K562 (cell line): ENCODE data around the gene RARRES2. TPM values are rescaled to one million over a fixed set of nuclear protein-coding genes. Genes with fewer than 3 reads are reported as not detected.

ENCODE experiments used
- ATAC-seq: fragments of 200-7000 bp; cut with Tn5 transposase; 3 replicates; pipeline ENCODE4 v1.9.1; 2020; ENCODE audit warnings: moderate library complexity
- BruUV-seq: library from RNA; stranded (reverse); fragments of 400-500 nt; replicated peaks from 2 replicates; lab custom pipeline; 2021; lab: Mats Ljungman, UMichigan
- CTCF ChIA-PET: fragments of 300-600 bp; formaldehyde crosslinking; extraction: SDS; loops from one replicate; lab custom pipeline; 2021; ENCODE audit warnings: low intra/inter-chr PET ratio; lab: Yijun Ruan, JAX
- POLR2A ChIA-PET: fragments of 300-600, 350-650 bp; sonication (Branson Sonifier 250); formaldehyde crosslinking; extraction: SDS; loops from one replicate; lab custom pipeline; 2021; ENCODE audit warnings: antibody characterized with exemption, inconsistent platforms; lab: Yijun Ruan, JAX
- DNase-seq, 4 experiments: peaks; one replicate each; pipeline versions ENCODE4 v3.0.0 to v3.0.0-alpha.2; 2011 to 2018; ENCODE audit warnings: low spot score in 3 of 4, mixed read lengths in 3 of 4; ENCODE audit errors: extremely low read depth in 1 of 4
- FAIRE-seq: peaks from 2 replicates; lab custom pipeline; 2011; peaks lifted over from hg19 to GRCh38; lab: Jason Lieb, UNC
- H2AFZ ChIP-seq: 2 replicates; pipeline ENCODE4 v1.6.0; 2011; ENCODE audit warnings: low read depth, low read length, control low read depth, inconsistent platforms
- H3K27ac ChIP-seq: fragments of 200-600 bp; 3 replicates; pipeline ENCODE4 v1.8.0; 2011; ENCODE audit warnings: low read depth, mild to moderate bottlenecking, control low read depth, inconsistent platforms, low read length, moderate library complexity, mixed read lengths; ENCODE audit errors: extremely low read depth
- H3K27me3 ChIP-seq, 2 experiments: fragments of 300-600 bp in 1 of 2; 2 replicates in 1 of 2; 3 replicates in 1 of 2; pipeline versions ENCODE4 v1.6.0 to v1.8.0; 2011; ENCODE audit warnings: inconsistent platforms in 2 of 2, low read length in 2 of 2, mild to moderate bottlenecking in 1 of 2, mixed read lengths in 1 of 2, moderate library complexity in 1 of 2; ENCODE audit not compliant: control insufficient read depth in 2 of 2, insufficient read depth in 2 of 2
- H3K36me3 ChIP-seq: fragments of 300-600 bp; 3 replicates; pipeline ENCODE4 v1.8.0; 2011; ENCODE audit warnings: mild to moderate bottlenecking, low read length, inconsistent platforms; ENCODE audit not compliant: control insufficient read depth, insufficient read depth
- H3K4me1 ChIP-seq, 2 experiments: fragments of 200-600 bp in 1 of 2; replicated peaks in 1 of 2; 2 replicates in 1 of 2; 3 replicates in 1 of 2; pipeline versions ENCODE4 v1.5.1 to v1.8.0; 2011; ENCODE audit warnings: inconsistent platforms in 2 of 2, low read length in 2 of 2, mild to moderate bottlenecking in 1 of 2, mixed read lengths in 1 of 2, moderate library complexity in 1 of 2; ENCODE audit not compliant: control insufficient read depth in 2 of 2, insufficient read depth in 2 of 2
- H3K4me2 ChIP-seq: 2 replicates; pipeline ENCODE4 v1.6.1; 2011; ENCODE audit warnings: low read length, control low read depth, inconsistent platforms, mixed read lengths; ENCODE audit not compliant: insufficient read depth
- H3K4me3 ChIP-seq: fragments of 200-600 bp; sonication (generic), shearing (Covaris generic); 2 replicates; pipeline ENCODE4 v1.5.1; 2016; ENCODE audit warnings: control low read depth, inconsistent platforms
- H3K79me2 ChIP-seq: fragments of 200-600 bp; 3 replicates; pipeline ENCODE4 v1.8.0; 2011; ENCODE audit warnings: low read length, inconsistent platforms; ENCODE audit not compliant: control insufficient read depth, insufficient read depth
- H3K9ac ChIP-seq, 2 experiments: 2 replicates each; pipeline versions ENCODE4 v1.6.0 to v1.6.1; 2011; ENCODE audit warnings: low read depth in 2 of 2, low read length in 2 of 2, control low read depth in 1 of 2, inconsistent platforms in 1 of 2, mild to moderate bottlenecking in 1 of 2, mixed read lengths in 1 of 2; ENCODE audit not compliant: insufficient read depth in 1 of 2
- H3K9me1 ChIP-seq: one replicate; pipeline ENCODE4 v1.6.0; 2011; ENCODE audit warnings: inconsistent platforms, mild to moderate bottlenecking, low read length, moderate library complexity; ENCODE audit not compliant: control insufficient read depth, insufficient read depth
- H3K9me3 ChIP-seq: replicated peaks from 2 replicates; pipeline ENCODE4 v1.5.1; 2011; ENCODE audit warnings: low read depth, low read length, inconsistent platforms; ENCODE audit not compliant: control insufficient read depth, insufficient read depth
- H4K20me1 ChIP-seq: replicated peaks from 2 replicates; pipeline ENCODE4 v1.6.1; 2011; ENCODE audit warnings: low read length, inconsistent platforms, mixed read lengths; ENCODE audit not compliant: control insufficient read depth, insufficient read depth
- CEBPG ChIP-seq, 3 experiments: fragments of 200-800 bp in 1 of 3; sonication (Bioruptor generic) in 1 of 3; sonication (generic) in 1 of 3; formaldehyde crosslinking in 1 of 3; IDR thresholded peaks in 2 of 3; conservative IDR thresholded peaks in 1 of 3; 2 replicates each; pipeline versions ENCODE4 v1.6.1 to v1.8.0; 2016 to 2022; ENCODE audit warnings: missing compliant biosample characterization in 2 of 3, missing genetic modification characterization in 2 of 3, mild to moderate bottlenecking in 1 of 3, missing genetic modification reagents in 1 of 3
- L3MBTL2 ChIP-seq: fragments of 450-650 bp; IDR thresholded peaks from 2 replicates; pipeline ENCODE4 v1.6.1; 2016; ENCODE audit warnings: mild to moderate bottlenecking, moderate library complexity
- XRCC4 ChIP-seq: IDR thresholded peaks from one replicate; pipeline ENCODE4 v1.6.1; 2011; ENCODE audit not compliant: insufficient read depth, insufficient read length; ENCODE audit errors: extremely low read depth
- ZFX ChIP-seq: sonication (generic); formaldehyde crosslinking; IDR thresholded peaks from 2 replicates; pipeline ENCODE4 v1.8.0; 2022; ENCODE audit warnings: mild to moderate bottlenecking, missing genetic modification reagents, moderate library complexity
- WGBS: fragments of 100-300 bp; shearing (Covaris generic); methylation state at CpG from one replicate; pipeline ENCODE4 v1.1.6; 2016; ENCODE audit warnings: low coverage, mixed read lengths; ENCODE audit not compliant: insufficient coverage; ENCODE audit errors: missing lambda C conversion rate; 5-methylcytosine and 5-hydroxymethylcytosine counted together
- in situ Hi-C: fragments of 300-500 bp; cut with MboI; formaldehyde crosslinking; loops from 4 replicates; pipeline ENCODE4 v1.15.0; 2018; ENCODE audit warnings: inconsistent platforms, mixed read lengths
- intact Hi-C: fragments of 100-400 bp; cut with micrococcal nuclease; formaldehyde crosslinking; loops from 2 replicates; pipeline ENCODE4 v1.14.2; 2022
- polyA plus RNA-seq, 8 experiments: library from polyadenylated mRNA; depleted of rRNA in 4 of 8; stranded (reverse) in 5 of 8; unstranded in 3 of 8; fragments of >200 nt; fragmentation: Nextera tagmentation in 2 of 8; fragmentation: Illumina TruSeq in 1 of 8; extraction: Ambion mirVana in 2 of 8; extraction: Trizol in 1 of 8; gene quantifications; 2 replicates each; pipeline versions ENCODE4 v1.2.1 to v1.2.3, GENCODE V29; 2011 to 2014; ENCODE audit warnings: inconsistent platforms in 1 of 8, missing spikeins in 1 of 8
- total RNA-seq, 7 experiments: library from RNA; depleted of rRNA in 6 of 7; stranded (reverse); fragments of >200 nt in 6 of 7; fragmentation: Illumina TruSeq in 2 of 7; extraction: Trizol in 2 of 7; gene quantifications; 2 replicates each; pipeline versions ENCODE4 v1.2.1 to v1.2.3, GENCODE V29; 2011 to 2021; ENCODE audit warnings: low replicate concordance in 1 of 7
- TF ChIP-seq, protein P1 (sequence below), 3 experiments: IDR thresholded peaks in 2 of 3; conservative IDR thresholded peaks in 1 of 3; 2 replicates each; pipeline ENCODE4 v1.5.1; 2011 to 2012; ENCODE audit warnings: low read length in 3 of 3, mild to moderate bottlenecking in 3 of 3, control low read depth in 2 of 3, improper control_type of control experiment in 1 of 3, inconsistent platforms in 1 of 3, low read depth in 1 of 3, mixed read lengths in 1 of 3, moderate library complexity in 1 of 3; ENCODE audit not compliant: insufficient read depth in 2 of 3
- TF ChIP-seq, protein P2 (sequence below): fragments of 250-450 bp; sonication (Bioruptor Pico); IDR thresholded peaks from 2 replicates; pipeline ENCODE4 v1.4.0; 2020; ENCODE audit warnings: mild to moderate bottlenecking, moderate library complexity

Gene RARRES2
- total and polyA plus RNA-seq, 9 of the 15 experiments (the other 6 are each of a cell fraction or from before 2014, with no cell fraction given): 0.11 to 1.7 (median 0.23) TPM; not detected in 6

DNA sequence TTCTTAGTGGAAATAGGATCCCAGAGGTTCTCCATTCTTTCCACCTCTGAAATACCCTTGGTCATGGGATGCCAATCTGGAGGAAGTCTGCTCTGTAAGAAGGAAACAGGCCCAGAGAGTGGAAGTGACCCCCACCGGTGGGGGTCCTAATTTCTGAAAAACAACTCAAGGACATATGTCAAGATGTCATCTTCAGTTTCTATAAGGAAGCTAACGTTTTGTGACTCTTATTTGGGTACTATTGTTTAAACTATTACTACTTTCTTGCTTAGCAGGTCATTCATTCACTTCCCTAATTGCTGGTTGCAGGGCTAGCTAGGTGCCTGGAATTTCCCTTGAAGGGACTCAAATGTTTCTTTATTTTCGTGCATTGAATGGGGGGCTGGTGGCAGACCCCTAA is 35.8 kb upstream of the RARRES2 start:
- POLR2A ChIA-PET: interaction anchor here (0.7 to 2.1 kb wide), 6 partner anchors 8 to 617 kb away, joined by 3 to 30 read pairs (median 5); partner anchors contain the start of gene REPIN1
- peaks cover 60% of the 10 kb centered on the region for H3K79me2 ChIP-seq
- H3K9me3 ChIP-seq: no peaks in the 10 kb centered on the region
- H3K27me3 ChIP-seq: no peaks in the 10 kb centered on the region
- peaks cover 44 to 57% of the 10 kb centered on the region in 2 experiments for H3K4me1 ChIP-seq
- peaks cover 8% of the 10 kb centered on the region for H4K20me1 ChIP-seq
- no peak for ATAC-seq
- H3K9me1 ChIP-seq: peaks cover 5% of the 10 kb centered on the region
- CTCF ChIA-PET: no interaction called here
- TF ChIP-seq, protein P1, sequence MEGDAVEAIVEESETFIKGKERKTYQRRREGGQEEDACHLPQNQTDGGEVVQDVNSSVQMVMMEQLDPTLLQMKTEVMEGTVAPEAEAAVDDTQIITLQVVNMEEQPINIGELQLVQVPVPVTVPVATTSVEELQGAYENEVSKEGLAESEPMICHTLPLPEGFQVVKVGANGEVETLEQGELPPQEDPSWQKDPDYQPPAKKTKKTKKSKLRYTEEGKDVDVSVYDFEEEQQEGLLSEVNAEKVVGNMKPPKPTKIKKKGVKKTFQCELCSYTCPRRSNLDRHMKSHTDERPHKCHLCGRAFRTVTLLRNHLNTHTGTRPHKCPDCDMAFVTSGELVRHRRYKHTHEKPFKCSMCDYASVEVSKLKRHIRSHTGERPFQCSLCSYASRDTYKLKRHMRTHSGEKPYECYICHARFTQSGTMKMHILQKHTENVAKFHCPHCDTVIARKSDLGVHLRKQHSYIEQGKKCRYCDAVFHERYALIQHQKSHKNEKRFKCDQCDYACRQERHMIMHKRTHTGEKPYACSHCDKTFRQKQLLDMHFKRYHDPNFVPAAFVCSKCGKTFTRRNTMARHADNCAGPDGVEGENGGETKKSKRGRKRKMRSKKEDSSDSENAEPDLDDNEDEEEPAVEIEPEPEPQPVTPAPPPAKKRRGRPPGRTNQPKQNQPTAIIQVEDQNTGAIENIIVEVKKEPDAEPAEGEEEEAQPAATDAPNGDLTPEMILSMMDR (IDR thresholded peaks at IDR 0.05 in 2 of 3, conservative IDR thresholded peaks at IDR 0.05 in 1 of 3; ENCODE audit: insufficient read depth in 2 of 3, low read depth in 1 of 3, low read length in 3 of 3): no peak
- 0 out of 2 replicates have a peak, but pooled peaks have one; percentile 33 for TF ChIP-seq ZFX (CRISPR knock-in tag)
- FAIRE-seq: no peak
- intact Hi-C loops: no loop called here
- H3K4me2 ChIP-seq: no peak overlapping the region
- in situ Hi-C loops: no loop called here
- no peak for DNase-seq
- no peak overlapping the region for H3K4me3 ChIP-seq
- no peak overlapping the region for H3K27ac ChIP-seq
- H2AFZ ChIP-seq: no peak overlapping the region
- peaks cover 33% of the 10 kb centered on the region; the same call in 2 of the 3 replicates for H3K36me3 ChIP-seq
- WGBS: 41% methylated on average over 3 of the region's 3 CpGs
- BruUV-seq: no TSS peak
- no peak overlapping the region for H3K9ac ChIP-seq

DNA sequence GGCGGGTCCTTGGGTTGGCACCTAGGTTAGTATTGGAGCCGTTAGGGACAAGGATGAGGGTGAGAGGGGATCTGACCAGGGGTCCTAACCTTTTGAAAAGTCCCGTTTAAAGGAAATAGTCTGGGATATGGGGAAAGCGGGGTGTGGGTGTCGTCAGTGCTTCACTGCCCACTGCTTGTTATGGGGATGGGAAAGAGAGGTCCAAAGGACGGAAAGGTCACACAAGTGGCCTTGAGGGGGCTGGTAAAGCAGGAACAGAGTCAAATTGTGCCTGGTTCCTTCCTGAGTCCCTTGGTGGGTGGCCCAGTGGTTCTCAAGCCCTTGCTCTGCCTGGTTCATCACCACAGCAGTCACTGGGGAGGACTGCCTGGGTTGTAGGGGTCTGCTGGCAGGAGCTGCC is 35.1 kb upstream of the RARRES2 start:
- in situ Hi-C loops (no loop called here), intact Hi-C loops (no loop called here)
- Histone ChIP-seq H3K9ac (peak overlapping the region in 1 of 2 experiments; percentile 10; a peak in 1 of 4 replicates), H4K20me1 (peaks cover 8% of the 10 kb centered on the region), H3K4me3 (no peak overlapping the region), H3K36me3 (peaks cover 40% of the 10 kb centered on the region; the same call in 2 of the 3 replicates), H3K9me1 (peaks cover 5% of the 10 kb centered on the region), H3K79me2 (peaks cover 57% of the 10 kb centered on the region), H2AFZ (no peak overlapping the region), H3K27me3 (no peaks in the 10 kb centered on the region), H3K4me2 (no peak overlapping the region), H3K9me3 (no peaks in the 10 kb centered on the region), H3K4me1 (peaks cover 44 to 57% of the 10 kb centered on the region in 2 experiments), H3K27ac (no peak overlapping the region)
- POLR2A ChIA-PET: interaction anchor here (0.7 to 2.1 kb wide), 2 partner anchors 7 to 31 kb away, joined by 3 to 30 read pairs; partner anchors contain the start of gene REPIN1
- DNase-seq: no peak
- BruUV-seq: no TSS peak
- WGBS: 74% methylated on average over 6 of the region's 6 CpGs
- CTCF ChIA-PET: no interaction called here
- FAIRE-seq: no peak
- no peak for ATAC-seq
- TF ChIP-seq, protein P2, sequence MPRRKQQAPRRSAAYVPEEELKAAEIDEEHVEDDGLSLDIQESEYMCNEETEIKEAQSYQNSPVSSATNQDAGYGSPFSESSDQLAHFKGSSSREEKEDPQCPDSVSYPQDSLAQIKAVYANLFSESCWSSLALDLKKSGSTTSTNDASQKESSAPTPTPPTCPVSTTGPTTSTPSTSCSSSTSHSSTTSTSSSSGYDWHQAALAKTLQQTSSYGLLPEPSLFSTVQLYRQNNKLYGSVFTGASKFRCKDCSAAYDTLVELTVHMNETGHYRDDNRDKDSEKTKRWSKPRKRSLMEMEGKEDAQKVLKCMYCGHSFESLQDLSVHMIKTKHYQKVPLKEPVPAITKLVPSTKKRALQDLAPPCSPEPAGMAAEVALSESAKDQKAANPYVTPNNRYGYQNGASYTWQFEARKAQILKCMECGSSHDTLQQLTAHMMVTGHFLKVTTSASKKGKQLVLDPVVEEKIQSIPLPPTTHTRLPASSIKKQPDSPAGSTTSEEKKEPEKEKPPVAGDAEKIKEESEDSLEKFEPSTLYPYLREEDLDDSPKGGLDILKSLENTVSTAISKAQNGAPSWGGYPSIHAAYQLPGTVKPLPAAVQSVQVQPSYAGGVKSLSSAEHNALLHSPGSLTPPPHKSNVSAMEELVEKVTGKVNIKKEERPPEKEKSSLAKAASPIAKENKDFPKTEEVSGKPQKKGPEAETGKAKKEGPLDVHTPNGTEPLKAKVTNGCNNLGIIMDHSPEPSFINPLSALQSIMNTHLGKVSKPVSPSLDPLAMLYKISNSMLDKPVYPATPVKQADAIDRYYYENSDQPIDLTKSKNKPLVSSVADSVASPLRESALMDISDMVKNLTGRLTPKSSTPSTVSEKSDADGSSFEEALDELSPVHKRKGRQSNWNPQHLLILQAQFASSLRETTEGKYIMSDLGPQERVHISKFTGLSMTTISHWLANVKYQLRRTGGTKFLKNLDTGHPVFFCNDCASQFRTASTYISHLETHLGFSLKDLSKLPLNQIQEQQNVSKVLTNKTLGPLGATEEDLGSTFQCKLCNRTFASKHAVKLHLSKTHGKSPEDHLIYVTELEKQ (CRISPR knock-in tag): no peak
- no peak for TF ChIP-seq L3MBTL2
- no peak for TF ChIP-seq CEBPG (CRISPR knock-in tag; IDR thresholded peaks at IDR 0.05)
- TF ChIP-seq CEBPG (tag; conservative IDR thresholded peaks at IDR 0.05 in 1 of 2, IDR thresholded peaks at IDR 0.05 in 1 of 2): no peak
- no peak for TF ChIP-seq XRCC4
